Spleen (tissue), 11 donors: ENCODE results near the gene PITRM1. TPM values are rescaled to one million over a fixed set of nuclear protein-coding genes. Genes with fewer than 3 reads are reported as not detected.
"Not testable (repeated sequence)": the region's sequence is repeated elsewhere in the genome, so short reads cannot be mapped to it uniquely, and the experiment has no call there.

Experiments
- DNase-seq: peaks from one replicate; pipeline ENCODE4 v3.0.0-alpha.2; 2020
- H3K27ac ChIP-seq, 8 donors: fragments of 200-600 bp; sonication (generic) in 7 of 8; 1 replicate in 4 of 8; 2 replicates in 4 of 8; pipeline versions ENCODE4 v1.5.0 to v1.8.0; 2016 to 2021; ENCODE audit warnings: inconsistent platforms in 4 of 8, mild to moderate bottlenecking in 4 of 8, moderate library complexity in 1 of 8
- H3K27me3 ChIP-seq, 7 donors: fragments of 200-600 bp; sonication (generic) in 6 of 7; replicated peaks in 1 of 7; 1 replicate in 4 of 7; 2 replicates in 3 of 7; pipeline versions ENCODE4 v1.5.0 to v1.8.0; 2016 to 2021; ENCODE audit warnings: inconsistent platforms in 3 of 7, mild to moderate bottlenecking in 1 of 7
- H3K36me3 ChIP-seq, 6 donors: fragments of 200-600 bp; sonication (generic) in 5 of 6; 1 replicate in 4 of 6; 2 replicates in 2 of 6; pipeline versions ENCODE4 v1.5.0 to v1.8.0; 2016 to 2021; ENCODE audit warnings: inconsistent platforms in 2 of 6
- H3K4me1 ChIP-seq, 6 donors: fragments of 200-600 bp; sonication (generic) in 5 of 6; 1 replicate in 3 of 6; 2 replicates in 3 of 6; pipeline versions ENCODE4 v1.5.0 to v1.8.0; 2016 to 2021; ENCODE audit warnings: inconsistent platforms in 3 of 6
- H3K4me3 ChIP-seq, 8 donors: fragments of 200-600 bp; sonication (generic) in 7 of 8; 1 replicate in 4 of 8; 2 replicates in 4 of 8; pipeline versions ENCODE4 v1.5.0 to v1.8.0; 2016 to 2021; ENCODE audit warnings: inconsistent platforms in 4 of 8, mild to moderate bottlenecking in 4 of 8, moderate library complexity in 2 of 8
- H3K9me3 ChIP-seq, 8 donors: fragments of 200-600 bp; sonication (generic) in 7 of 8; 1 replicate in 4 of 8; 2 replicates in 4 of 8; pipeline versions ENCODE4 v1.5.0 to v1.8.0; 2016 to 2021; ENCODE audit warnings: inconsistent platforms in 4 of 8
- POLR2A ChIP-seq, 3 donors: fragments of 450-650 bp; IDR thresholded peaks; one replicate each; pipeline ENCODE4 v1.5.1; 2017; ENCODE audit warnings: antibody characterized with exemption in 3 of 3, mild to moderate bottlenecking in 1 of 3
- POLR2AphosphoS5 ChIP-seq, 3 donors: sonication (generic); formaldehyde crosslinking; IDR thresholded peaks; one replicate each; pipeline ENCODE4 v1.5.1; 2017; ENCODE audit warnings: antibody characterized with exemption in 3 of 3
- WGBS, 5 donors: extraction: QIAGEN DNeasy Blood & Tissue Kit in 3 of 5; methylation state at CpG; one replicate each; pipeline versions ENCODE4 v1.1.5 to v1.1.7; 2013 to 2018; 5-methylcytosine and 5-hydroxymethylcytosine counted together
- intact Hi-C: fragments of 100-400 bp; cut with DNase I; formaldehyde crosslinking; loops from one replicate; pipeline ENCODE4 v1.15.0; 2023; ENCODE audit warnings: low total_unique reads
- polyA plus RNA-seq, 3 donors: library from polyadenylated mRNA; stranded (reverse); fragments of 200-250 nt; gene quantifications; one replicate each; pipeline ENCODE4 v1.2.1, GENCODE V29; 2013
- total RNA-seq, 7 donors: library from RNA; depleted of rRNA in 3 of 7; stranded (reverse); fragments of >200 nt in 3 of 7; fragmentation: NEBNext Ultra II Directional in 4 of 7; extraction: Animal tissue kit (Norgen Biotek cat#: 25700) in 4 of 7; gene quantifications; one replicate each; pipeline versions ENCODE4 v1.1.0 to v1.2.1, GENCODE V29; 2016 to 2021
- TF ChIP-seq, protein P1 (sequence below), 11 experiments: fragments of 200-600 bp in 7 of 11; fragments of 450-650 bp in 4 of 11; sonication (generic) in 4 of 11; IDR thresholded peaks in 8 of 11; conservative IDR thresholded peaks in 3 of 11; 1 replicate in 7 of 11; 2 replicates in 4 of 11; pipeline versions ENCODE4 v1.4.0 to v1.8.0; 2016 to 2021; ENCODE audit warnings: antibody characterized with exemption in 11 of 11, inconsistent platforms in 4 of 11, mild to moderate bottlenecking in 1 of 11
- donor health status: healthy with polysubstance abuse.
- donor health status: DM: no; HTN: no; CAD: no; lungs with moderate emphysema.
- donor health status: DM: no; HTN: no; CAD: no.
- donor health status: Bipolar disorder and iron deficiency.
- donor health status: healthy.
- donor health status: DM: no; HTN: no; CAD: no.
- donor health status: DM: yes; HTN: yes; CAD: no.

PITRM1 gene
- total and polyA plus RNA-seq, 10 donors = 38.5 to 63.2 (median 52.0) TPM

DNA sequence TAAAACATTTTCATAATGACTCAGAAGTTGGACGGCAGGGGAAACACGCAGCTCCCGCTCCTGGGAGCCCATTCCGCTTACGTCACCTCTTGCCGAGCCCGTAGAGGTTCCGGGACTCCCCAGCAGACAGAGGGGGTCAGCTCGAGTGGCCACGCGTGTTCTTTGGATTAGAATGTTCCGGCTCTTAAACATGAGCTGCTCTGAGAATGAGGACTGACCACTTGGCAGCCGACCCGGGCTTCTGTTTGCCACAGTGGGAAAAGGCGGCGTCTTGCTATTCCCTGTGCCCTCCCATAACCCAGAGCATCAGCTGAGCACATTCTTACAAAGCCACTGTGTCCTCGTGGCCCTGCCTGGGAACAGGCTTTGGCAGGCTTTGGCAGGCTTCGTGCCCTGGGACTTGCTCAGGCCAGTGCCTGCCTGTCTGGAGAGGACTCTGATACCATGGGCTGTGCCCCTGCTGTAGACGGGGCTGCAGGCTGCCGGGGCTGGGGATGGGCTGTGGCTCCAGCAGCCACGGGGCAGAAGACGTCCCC lies 65.1 kb downstream of the PITRM1 start:
- intact Hi-C loops = no loop called here
- H3K27ac ChIP-seq = no peak overlapping the region
- no peak overlapping the region for H3K4me3 ChIP-seq

GRCh38 chr10:3106928-3107425 lies 65.6 kb downstream of the PITRM1 start:
- intact Hi-C loops = no loop called here
- WGBS, 5 donors = 90 to 98% (median 91%) methylated on average over 5 of the region's 5 CpGs
- Histone ChIP-seq H3K27me3 (no peaks in the 10 kb centered on the region), H3K4me3 (no peak overlapping the region), H3K9me3 (no peaks in the 10 kb centered on the region), H3K27ac (no peak overlapping the region), H3K36me3 (peaks cover 0 to 87% (median 61%) of the 10 kb centered on the region in 6 donors), H3K4me1 (no peaks in the 10 kb centered on the region)
- TF ChIP-seq POLR2A (IDR thresholded peaks at IDR 0.05) (no peak), POLR2AphosphoS5 (IDR thresholded peaks at IDR 0.05) (no peak)
- TF ChIP-seq, protein P1, sequence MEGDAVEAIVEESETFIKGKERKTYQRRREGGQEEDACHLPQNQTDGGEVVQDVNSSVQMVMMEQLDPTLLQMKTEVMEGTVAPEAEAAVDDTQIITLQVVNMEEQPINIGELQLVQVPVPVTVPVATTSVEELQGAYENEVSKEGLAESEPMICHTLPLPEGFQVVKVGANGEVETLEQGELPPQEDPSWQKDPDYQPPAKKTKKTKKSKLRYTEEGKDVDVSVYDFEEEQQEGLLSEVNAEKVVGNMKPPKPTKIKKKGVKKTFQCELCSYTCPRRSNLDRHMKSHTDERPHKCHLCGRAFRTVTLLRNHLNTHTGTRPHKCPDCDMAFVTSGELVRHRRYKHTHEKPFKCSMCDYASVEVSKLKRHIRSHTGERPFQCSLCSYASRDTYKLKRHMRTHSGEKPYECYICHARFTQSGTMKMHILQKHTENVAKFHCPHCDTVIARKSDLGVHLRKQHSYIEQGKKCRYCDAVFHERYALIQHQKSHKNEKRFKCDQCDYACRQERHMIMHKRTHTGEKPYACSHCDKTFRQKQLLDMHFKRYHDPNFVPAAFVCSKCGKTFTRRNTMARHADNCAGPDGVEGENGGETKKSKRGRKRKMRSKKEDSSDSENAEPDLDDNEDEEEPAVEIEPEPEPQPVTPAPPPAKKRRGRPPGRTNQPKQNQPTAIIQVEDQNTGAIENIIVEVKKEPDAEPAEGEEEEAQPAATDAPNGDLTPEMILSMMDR (IDR thresholded peaks at IDR 0.05 in 8 of 11, conservative IDR thresholded peaks at IDR 0.05 in 3 of 11) = no peak
- DNase-seq = no peak

More for the DNA sequence above, 65.1 kb downstream of the PITRM1 start:
- peaks cover 0 to 88% (median 64%) of the 10 kb centered on the region in 6 donors for H3K36me3 ChIP-seq
- DNase-seq = no peak
- H3K4me1 ChIP-seq = no peaks in the 10 kb centered on the region
- 94 to 97% (median 95%) methylated on average over 22 of the region's 22 CpGs for WGBS, 5 donors
- no peaks in the 10 kb centered on the region for H3K9me3 ChIP-seq
- TF ChIP-seq, protein P1 (IDR thresholded peaks at IDR 0.05 in 8 of 11, conservative IDR thresholded peaks at IDR 0.05 in 3 of 11) = no peak
- no peak for TF ChIP-seq POLR2AphosphoS5 (IDR thresholded peaks at IDR 0.05)
- no peak for TF ChIP-seq POLR2A (IDR thresholded peaks at IDR 0.05)
- H3K27me3 ChIP-seq = no peaks in the 10 kb centered on the region

GRCh38 chr10:3106328-3106727 lies 66.3 kb downstream of the PITRM1 start:
- DNase-seq, H3K4me3 ChIP-seq, H3K27ac ChIP-seq, H3K4me1 ChIP-seq, intact Hi-C loops, H3K9me3 ChIP-seq, H3K27me3 ChIP-seq: not testable (repeated sequence)
- 76 to 96% (median 91%) methylated on average over 2 to 6 of the region's 10 CpGs for WGBS, 5 donors
- H3K36me3 ChIP-seq = peaks cover 0 to 85% (median 58%) of the 10 kb centered on the region in 6 donors

DNA sequence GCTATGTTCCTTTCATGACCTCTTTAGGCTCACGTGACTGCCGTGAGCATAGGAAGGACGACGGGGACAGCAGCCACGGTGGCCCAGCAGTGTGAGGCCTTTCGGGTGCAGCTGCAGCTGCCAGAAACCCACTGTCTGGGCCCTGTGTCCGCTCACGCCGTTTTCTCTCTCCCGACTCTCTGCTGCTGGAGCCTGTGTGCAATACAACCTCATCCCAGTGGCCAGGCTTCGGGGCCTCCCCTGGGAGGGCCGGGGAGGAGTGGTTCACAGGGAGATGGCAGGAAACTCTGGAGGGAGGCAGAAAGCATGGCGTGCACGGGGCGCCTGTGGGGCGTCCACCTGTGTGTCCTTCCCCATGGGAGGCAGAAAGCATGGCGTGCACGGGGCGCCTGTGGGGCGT lies 66.7 kb downstream of the PITRM1 start:
- no peak for DNase-seq
- no peak overlapping the region for H3K27ac ChIP-seq
- WGBS, 5 donors = 75 to 90% (median 87%) methylated on average over 11 to 17 of the region's 20 CpGs
- H3K9me3 ChIP-seq = no peaks in the 10 kb centered on the region
- no peak overlapping the region for H3K4me3 ChIP-seq
- H3K36me3 ChIP-seq = peaks cover 0 to 85% (median 59%) of the 10 kb centered on the region in 6 donors
- TF ChIP-seq POLR2AphosphoS5 (IDR thresholded peaks at IDR 0.05) = no peak
- no peaks in the 10 kb centered on the region for H3K4me1 ChIP-seq
- no peaks in the 10 kb centered on the region for H3K27me3 ChIP-seq
- intact Hi-C loops = no loop called here

DNA sequence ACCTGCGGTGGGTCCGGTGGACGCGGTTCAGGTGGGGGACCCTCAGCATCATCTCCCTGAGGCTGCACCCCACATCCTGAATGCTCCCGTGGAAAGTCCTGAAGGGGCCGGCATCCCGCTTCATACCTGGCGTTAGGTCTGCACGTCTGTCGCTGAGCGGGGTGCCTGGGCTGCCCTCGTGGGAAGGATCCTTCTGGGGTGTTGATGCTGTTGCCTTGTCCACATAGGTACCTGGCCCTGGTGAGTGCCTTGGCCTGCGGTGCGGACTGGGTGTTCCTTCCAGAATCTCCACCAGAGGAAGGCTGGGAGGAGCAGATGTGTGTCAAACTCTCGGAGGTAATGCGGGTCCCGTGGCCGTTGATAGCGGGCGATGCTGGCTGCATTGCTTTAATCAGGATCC lies 67.4 kb downstream of the PITRM1 start:
- peaks cover 0 to 90% (median 61%) of the 10 kb centered on the region in 6 donors for H3K36me3 ChIP-seq
- no peaks in the 10 kb centered on the region for H3K9me3 ChIP-seq
- no peak overlapping the region for H3K27ac ChIP-seq
- TF ChIP-seq POLR2A (IDR thresholded peaks at IDR 0.05) = no peak
- no peak for TF ChIP-seq POLR2AphosphoS5 (IDR thresholded peaks at IDR 0.05)
- TF ChIP-seq, protein P1 (IDR thresholded peaks at IDR 0.05 in 8 of 11, conservative IDR thresholded peaks at IDR 0.05 in 3 of 11) = no peak
- no peaks in the 10 kb centered on the region for H3K27me3 ChIP-seq
- no peaks in the 10 kb centered on the region for H3K4me1 ChIP-seq
- no peak overlapping the region for H3K4me3 ChIP-seq
- intact Hi-C loops = no loop called here
- no peak for DNase-seq
- WGBS, 5 donors = 88 to 99% (median 94%) methylated on average over 12 to 20 of the region's 20 CpGs
